ENCODE results near the gene CARS1.

Gene CARS1

DNA sequence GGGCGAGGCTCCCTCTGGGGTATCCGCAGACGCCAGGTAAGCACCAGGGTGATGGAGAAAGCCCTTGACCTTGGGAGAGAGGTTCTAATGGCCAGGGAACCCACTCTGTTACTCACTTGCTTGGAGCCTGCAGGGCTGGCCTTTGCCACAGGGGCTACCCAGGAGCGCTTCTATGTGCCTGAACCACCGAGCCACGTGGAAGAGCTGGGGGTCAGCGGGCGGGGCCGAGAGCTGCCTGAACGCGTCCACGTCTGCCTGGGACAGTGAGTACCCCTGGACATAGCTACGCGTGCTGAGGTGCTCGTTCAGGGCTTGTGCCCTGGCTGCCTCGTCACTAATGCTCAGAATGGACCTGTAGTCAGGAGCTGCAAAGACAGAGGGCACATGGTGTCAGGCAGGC lies 9.6 kb downstream of the CARS1 start:
- peaks cover 55% of the 10 kb centered on the region for H3K79me2 ChIP-seq (ENCODE audit: insufficient read depth, low read length)
- H3K27me3 ChIP-seq (ENCODE audit: insufficient read depth, low read length, poor library complexity, severe bottlenecking): no peaks in the 10 kb centered on the region
- H3K36me3 ChIP-seq (ENCODE audit: insufficient read depth, low read length): no peaks in the 10 kb centered on the region; the same call in 1 of the 2 replicates
- H3K9me2 ChIP-seq (replicated peaks; ENCODE audit: low read depth, low read length): no peaks in the 10 kb centered on the region
- H3K4me2 ChIP-seq (ENCODE audit: low read depth, low read length, poor library complexity, severe bottlenecking): no peak overlapping the region
- no peak overlapping the region for H3K4me3 ChIP-seq (ENCODE audit: low read length, poor library complexity, severe bottlenecking)
- no peak overlapping the region for H2AFZ ChIP-seq (ENCODE audit: low read length)
- H3K9ac ChIP-seq (ENCODE audit: low read depth, low read length, poor library complexity, severe bottlenecking): no peak overlapping the region
- no peaks in the 10 kb centered on the region for H3F3A ChIP-seq (ENCODE audit: low read depth)
- H3K9me3 ChIP-seq (ENCODE audit: insufficient read depth, low read depth, low read length): no peaks in the 10 kb centered on the region
- peaks cover 10% of the 10 kb centered on the region for H4K20me1 ChIP-seq (ENCODE audit: insufficient read depth, low read length, poor library complexity, severe bottlenecking)
- TF ChIP-seq EZH2phosphoT487 (IDR thresholded peaks at IDR 0.05; ENCODE audit: borderline replicate concordance) (no peak), CTCF (conservative IDR thresholded peaks at IDR 0.05; ENCODE audit: low read length) (no peak)
- peaks cover 9% of the 10 kb centered on the region for H3K4me1 ChIP-seq (ENCODE audit: insufficient read depth, low read length, poor library complexity, severe bottlenecking)

DNA sequence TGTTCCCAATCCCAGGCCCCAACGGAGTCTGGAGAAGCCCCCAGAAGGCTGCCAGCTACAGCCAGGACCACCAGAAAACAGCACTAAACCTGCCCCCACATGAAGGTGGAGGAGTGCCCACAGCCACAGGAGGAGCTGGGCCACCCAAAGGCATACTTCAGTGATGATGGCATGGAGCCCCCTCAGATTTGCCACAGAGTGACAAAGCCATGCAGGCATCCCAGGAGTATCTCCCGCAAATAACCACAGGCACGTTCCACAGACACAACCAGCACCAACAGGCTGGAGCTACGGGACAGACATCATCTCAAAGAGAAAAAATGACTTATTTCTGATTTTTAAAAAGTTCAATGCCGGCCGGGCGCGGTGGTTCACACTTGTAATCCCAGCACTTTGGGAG lies 10.6 kb downstream of the CARS1 start:
- Histone ChIP-seq H3K36me3 (ENCODE audit: insufficient read depth, low read length) (peaks cover 6% of the 10 kb centered on the region; the same call in 1 of the 2 replicates), H3K9me3 (ENCODE audit: insufficient read depth, low read depth, low read length) (no peaks in the 10 kb centered on the region), H3K4me3 (ENCODE audit: low read length, poor library complexity, severe bottlenecking) (no peak overlapping the region), H3K9ac (ENCODE audit: low read depth, low read length, poor library complexity, severe bottlenecking) (no peak overlapping the region), H3K27me3 (ENCODE audit: insufficient read depth, low read length, poor library complexity, severe bottlenecking) (no peaks in the 10 kb centered on the region), H2AFZ (ENCODE audit: low read length) (no peak overlapping the region), H4K20me1 (ENCODE audit: insufficient read depth, low read length, poor library complexity, severe bottlenecking) (peaks cover 9% of the 10 kb centered on the region), H3K4me2 (ENCODE audit: low read depth, low read length, poor library complexity, severe bottlenecking) (no peak overlapping the region), H3K79me2 (ENCODE audit: insufficient read depth, low read length) (peaks cover 53% of the 10 kb centered on the region), H3K4me1 (ENCODE audit: insufficient read depth, low read length, poor library complexity, severe bottlenecking) (peaks cover 7% of the 10 kb centered on the region), H3K9me2 (replicated peaks; ENCODE audit: low read depth, low read length) (no peaks in the 10 kb centered on the region), H3F3A (ENCODE audit: low read depth) (no peaks in the 10 kb centered on the region)
- TF ChIP-seq CTCF (conservative IDR thresholded peaks at IDR 0.05; ENCODE audit: low read length) (no peak), EZH2phosphoT487 (IDR thresholded peaks at IDR 0.05; ENCODE audit: borderline replicate concordance) (no peak)

- H3K9me3 ChIP-seq (ENCODE audit: insufficient read depth, low read depth, low read length): no peaks in the 10 kb centered on the region
- peaks cover 6% of the 10 kb centered on the region for H4K20me1 ChIP-seq (ENCODE audit: insufficient read depth, low read length, poor library complexity, severe bottlenecking)
- TF ChIP-seq CTCF (conservative IDR thresholded peaks at IDR 0.05; ENCODE audit: low read length) (peak; percentile 44), EZH2phosphoT487 (IDR thresholded peaks at IDR 0.05; ENCODE audit: borderline replicate concordance) (no peak)
- peaks cover 49% of the 10 kb centered on the region for H3K79me2 ChIP-seq (ENCODE audit: insufficient read depth, low read length)
- no peaks in the 10 kb centered on the region for H3F3A ChIP-seq (ENCODE audit: low read depth)
- no peaks in the 10 kb centered on the region for H3K9me2 ChIP-seq (replicated peaks; ENCODE audit: low read depth, low read length)
- no peak overlapping the region for H3K4me2 ChIP-seq (ENCODE audit: low read depth, low read length, poor library complexity, severe bottlenecking)
- no peak overlapping the region for H2AFZ ChIP-seq (ENCODE audit: low read length)
- no peak overlapping the region for H3K9ac ChIP-seq (ENCODE audit: low read depth, low read length, poor library complexity, severe bottlenecking)
- H3K4me3 ChIP-seq (ENCODE audit: low read length, poor library complexity, severe bottlenecking): no peak overlapping the region
- no peaks in the 10 kb centered on the region for H3K27me3 ChIP-seq (ENCODE audit: insufficient read depth, low read length, poor library complexity, severe bottlenecking)
- peaks cover 2% of the 10 kb centered on the region for H3K4me1 ChIP-seq (ENCODE audit: insufficient read depth, low read length, poor library complexity, severe bottlenecking)
- H3K36me3 ChIP-seq (ENCODE audit: insufficient read depth, low read length): peaks cover 10% of the 10 kb centered on the region; the same call in 1 of the 2 replicates
Measured at GRCh38 chr11:3046190-3046589, 11.0 kb downstream of the CARS1 start.
